ENCODE data around the gene STMN1.

The STMN1 gene

GRCh38 chr1:25856856-25857255, 49.4 kb downstream of the STMN1 start:
- no peak for DNase-seq (ENCODE audit: low read depth, low spot score)
- H3K4me3 ChIP-seq (ENCODE audit: low read length): no peak overlapping the region

- no peak for DNase-seq (ENCODE audit: low read depth, low spot score)
- no peak overlapping the region for H3K4me3 ChIP-seq (ENCODE audit: low read length)
Measured at GRCh38 chr1:25854554-25854953, 51.7 kb downstream of the STMN1 start.
